Activated T-helper 9 cell treated with anti-CD3 and anti-CD28 coated beads, Interleukin-2, amount 50 U/mL, for 16 hours (primary cell): Measurements from ENCODE around the gene KCNH6.

ENCODE experiments used
- DNase-seq: peaks from one replicate; pipeline ENCODE4 v3.0.0-alpha.2; 2020; ENCODE audit warnings: low read depth

The KCNH6 gene

GRCh38 chr17:63486317-63487013 is 36.7 kb upstream of the KCNH6 start:
- DNase-seq = no peak

GRCh38 chr17:63487014-63487339 is 36.2 kb upstream of the KCNH6 start:
- DNase-seq = no peak

- no peak for DNase-seq
These were observed 34.3 kb upstream of the KCNH6 start for GRCh38 chr17:63488851-63489250.

GRCh38 chr17:63489291-63489690 is 33.9 kb upstream of the KCNH6 start:
- DNase-seq = no peak

GRCh38 chr17:63490329-63490728 is 32.8 kb upstream of the KCNH6 start:
- no peak for DNase-seq

- no peak for DNase-seq
These were observed 32.2 kb upstream of the KCNH6 start for GRCh38 chr17:63490858-63491400.

- no peak for DNase-seq
These were observed 31.7 kb upstream of the KCNH6 start for GRCh38 chr17:63491413-63491812.

GRCh38 chr17:63491977-63492618 is 31.1 kb upstream of the KCNH6 start:
- DNase-seq = no peak

GRCh38 chr17:63492940-63493339 is 30.2 kb upstream of the KCNH6 start:
- DNase-seq = no peak

GRCh38 chr17:63493411-63493810 is 29.7 kb upstream of the KCNH6 start:
- no peak for DNase-seq

- no peak for DNase-seq
These were observed 28.7 kb upstream of the KCNH6 start for GRCh38 chr17:63494300-63494928.

GRCh38 chr17:63495491-63495890 is 27.7 kb upstream of the KCNH6 start:
- DNase-seq = no peak

- DNase-seq = no peak
These were observed 27.0 kb upstream of the KCNH6 start for GRCh38 chr17:63496177-63496576.

GRCh38 chr17:63496663-63497400 is 26.3 kb upstream of the KCNH6 start:
- no peak for DNase-seq

GRCh38 chr17:63497708-63498483 is 25.3 kb upstream of the KCNH6 start:
- DNase-seq = no peak

- DNase-seq = no peak
These were observed 24.4 kb upstream of the KCNH6 start for GRCh38 chr17:63498626-63499195.

GRCh38 chr17:63500543-63501390 is 22.4 kb upstream of the KCNH6 start:
- DNase-seq = no peak

- DNase-seq = no peak
These were observed 19.8 kb upstream of the KCNH6 start for GRCh38 chr17:63503341-63503705.

- DNase-seq = no peak
These were observed 18.9 kb upstream of the KCNH6 start for GRCh38 chr17:63504261-63504660.

- no peak for DNase-seq
These were observed 17.8 kb upstream of the KCNH6 start for GRCh38 chr17:63505341-63505740.

- no peak for DNase-seq
These were observed 16.5 kb upstream of the KCNH6 start for GRCh38 chr17:63506627-63507026.
